Astrocyte of the hippocampus (primary cell): Measurements from ENCODE around the gene WDFY4.

Source experiments
- DNase-seq: peaks from one replicate; pipeline ENCODE4 v3.0.0; 2011; ENCODE audit warnings: low read depth, low spot score

WDFY4 gene

DNA sequence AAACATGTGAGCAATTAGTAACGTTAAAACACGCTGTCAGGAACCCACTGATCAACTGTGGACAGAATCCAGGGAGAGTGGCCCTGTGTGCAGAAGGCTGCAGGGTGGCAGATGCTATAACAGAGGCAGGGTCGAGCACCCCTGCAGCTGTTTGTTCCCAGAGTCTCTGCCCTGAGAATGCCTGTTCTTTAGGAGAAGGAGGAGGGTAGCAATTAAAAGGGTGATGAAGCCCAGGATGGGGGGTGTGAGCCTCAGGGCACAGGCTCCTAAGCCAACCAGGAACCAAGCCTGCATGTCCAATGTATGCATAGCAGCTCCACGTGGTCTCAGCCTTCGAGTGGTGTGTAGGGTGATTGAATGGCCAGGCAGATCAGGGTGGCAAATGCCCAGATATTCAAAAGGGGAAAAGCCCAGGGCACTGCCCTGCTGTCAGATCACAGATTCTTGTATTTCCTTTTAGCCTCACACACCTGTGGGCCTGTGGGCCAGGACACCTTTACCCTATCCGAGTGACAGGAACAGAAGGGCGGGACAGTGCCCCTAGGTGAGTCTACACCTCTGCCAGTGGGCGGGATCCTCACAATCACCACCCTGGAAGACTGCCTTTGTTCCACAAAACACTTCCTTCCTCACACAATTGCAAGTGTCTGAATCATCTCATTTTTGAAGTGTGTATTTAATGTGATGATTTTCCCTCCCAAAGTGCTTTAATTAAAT lies 7.3 kb downstream of the WDFY4 start:
- DNase-seq = no peak

DNA sequence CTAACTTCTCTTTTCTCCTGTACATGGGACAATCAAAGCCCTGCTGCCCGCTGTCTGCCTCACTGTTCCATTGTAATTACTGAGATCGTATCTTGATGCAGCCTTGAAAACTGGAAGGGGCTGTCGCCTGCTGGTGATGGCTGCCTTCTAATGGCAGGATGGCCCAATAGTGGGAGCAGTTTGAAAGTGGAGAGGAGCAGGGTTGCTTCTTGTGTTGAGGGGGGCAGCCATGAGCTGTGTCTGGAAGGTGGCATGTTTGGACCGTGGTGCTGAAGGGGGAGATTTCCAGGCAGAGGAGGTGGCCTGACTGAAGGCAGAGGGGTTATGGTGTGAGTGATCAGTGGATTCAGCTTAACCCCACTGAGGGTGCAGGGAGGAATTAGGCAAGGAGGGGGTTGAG lies 8.1 kb downstream of the WDFY4 start:
- DNase-seq = no peak

DNA sequence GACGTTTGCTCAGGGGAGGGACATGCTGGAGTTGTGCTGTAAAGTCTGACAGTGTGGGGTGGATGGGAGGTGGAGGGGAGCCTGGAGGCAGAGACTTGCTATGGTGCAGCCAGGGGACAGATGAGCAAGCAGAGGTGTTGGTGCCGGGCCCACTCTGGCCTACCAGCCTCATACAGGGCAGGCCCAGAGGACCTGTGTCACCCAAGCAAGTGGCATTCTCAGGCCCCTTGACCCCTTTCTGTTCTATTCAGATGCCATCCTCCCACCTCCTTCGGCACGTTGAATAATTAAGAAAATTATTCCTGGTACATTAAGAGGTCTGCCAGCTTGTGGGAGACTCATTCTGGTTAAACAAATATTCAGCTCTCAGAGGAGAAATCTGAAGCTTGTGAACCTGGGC lies 8.5 kb downstream of the WDFY4 start:
- no peak for DNase-seq

DNA sequence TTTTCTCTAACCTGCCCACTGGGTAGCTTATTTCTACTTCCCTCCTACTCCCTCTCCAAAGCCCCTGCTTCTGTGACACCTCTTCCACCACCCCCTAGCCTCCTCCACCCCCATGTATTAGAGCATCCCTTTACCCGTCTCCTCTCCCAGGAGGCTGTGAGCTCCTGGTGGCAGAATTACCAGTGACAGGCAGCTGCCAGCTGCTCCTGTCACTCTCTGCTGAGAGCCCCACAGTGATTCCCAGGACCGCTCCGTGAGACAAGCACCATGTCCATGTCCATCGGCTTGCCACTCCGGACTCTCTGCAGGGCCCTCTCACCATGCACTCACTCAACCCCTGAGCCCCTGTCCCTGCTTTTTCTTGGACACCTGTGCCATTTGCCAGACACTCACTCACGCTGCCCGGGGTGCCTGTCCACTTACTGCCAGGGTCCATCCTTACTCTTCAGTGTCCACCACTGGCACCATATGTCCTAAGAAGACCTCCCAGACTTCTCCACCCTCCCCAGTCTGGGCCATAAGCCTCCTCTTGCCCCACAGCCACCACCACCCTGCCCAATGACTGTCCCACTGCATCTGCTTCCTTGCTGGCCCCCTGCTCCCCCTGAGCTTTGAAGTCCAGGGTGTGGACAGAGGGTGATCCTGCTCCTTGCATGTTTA lies 9.8 kb downstream of the WDFY4 start:
- no peak for DNase-seq

DNA sequence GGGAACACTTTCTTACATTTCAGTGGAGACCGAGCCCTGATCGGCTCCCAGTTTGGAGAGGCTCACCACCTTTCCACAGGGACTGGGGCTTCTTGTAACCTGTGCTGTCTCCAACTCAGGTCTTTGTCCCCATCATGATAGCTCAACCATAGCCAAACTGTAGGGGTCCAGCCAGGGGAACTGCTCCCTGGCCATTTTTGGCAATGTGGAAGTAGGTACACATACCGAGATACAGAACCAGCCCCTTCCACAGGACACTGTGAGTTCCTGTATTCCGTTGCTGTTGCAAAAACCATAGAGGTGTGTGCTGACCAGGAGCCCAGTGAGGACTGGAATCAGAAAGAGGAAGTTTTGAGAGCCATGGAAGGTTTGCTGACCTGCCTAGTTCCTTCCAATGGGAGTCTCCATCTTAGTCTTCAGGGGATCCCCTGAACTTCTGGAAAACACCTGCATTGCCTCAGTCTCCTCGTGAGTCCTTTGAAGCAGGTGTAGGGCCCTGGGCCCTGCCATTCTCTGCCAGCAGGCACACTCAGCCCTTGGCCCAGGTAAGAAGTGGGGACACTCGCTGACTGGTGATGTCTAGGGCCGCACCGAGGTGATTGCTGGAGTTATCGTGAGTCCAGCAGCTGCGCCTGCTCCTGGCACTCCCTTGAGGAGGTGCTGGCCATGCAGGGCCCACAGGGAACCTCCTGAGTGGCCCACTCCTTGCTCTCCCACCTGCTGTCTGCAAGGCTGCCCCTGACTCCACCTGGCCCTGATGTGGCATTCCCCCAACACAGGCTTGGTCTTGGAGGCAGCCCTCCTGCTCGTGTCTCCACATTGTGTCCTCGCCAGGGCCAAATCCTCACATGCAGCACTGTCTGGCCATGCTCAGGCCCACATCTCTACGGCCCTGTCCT lies 11.2 kb downstream of the WDFY4 start:
- no peak for DNase-seq

DNA sequence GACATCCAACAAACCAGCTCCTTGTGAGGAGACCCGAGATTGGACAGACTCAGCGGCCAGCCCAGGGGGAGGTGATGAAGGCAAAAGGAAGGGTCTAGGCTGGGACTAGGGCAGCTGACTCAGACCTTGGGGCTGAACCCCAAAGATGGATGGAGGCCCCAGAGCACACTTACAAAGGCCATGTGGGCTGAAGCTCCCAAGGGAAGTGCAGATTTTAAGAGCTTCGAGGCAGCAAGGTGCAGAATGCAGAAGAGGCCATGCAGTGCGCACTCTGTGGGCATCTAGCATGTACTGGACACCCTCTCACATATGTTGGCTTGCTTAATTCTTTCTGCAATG lies 11.8 kb downstream of the WDFY4 start:
- DNase-seq = no peak

DNA sequence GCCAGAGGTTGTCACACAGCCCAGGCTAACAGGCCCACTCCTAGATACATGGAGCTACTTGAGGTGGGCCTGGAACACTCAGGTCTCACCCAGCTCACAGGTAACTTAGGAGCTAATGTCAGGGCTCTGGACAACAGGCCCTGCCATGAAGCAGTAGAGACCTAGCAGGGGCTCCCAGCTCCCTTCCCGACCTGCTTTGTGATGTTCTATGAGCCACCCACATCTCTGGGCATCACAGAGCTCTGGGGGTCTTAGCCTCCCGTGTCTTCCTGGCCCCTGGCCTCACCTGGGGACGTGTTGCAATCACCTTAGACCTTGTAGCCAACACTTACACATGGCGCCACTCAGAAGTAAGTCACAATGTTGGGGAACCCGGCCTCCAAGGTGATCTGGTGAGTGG lies 12.4 kb downstream of the WDFY4 start:
- DNase-seq = no peak

DNA sequence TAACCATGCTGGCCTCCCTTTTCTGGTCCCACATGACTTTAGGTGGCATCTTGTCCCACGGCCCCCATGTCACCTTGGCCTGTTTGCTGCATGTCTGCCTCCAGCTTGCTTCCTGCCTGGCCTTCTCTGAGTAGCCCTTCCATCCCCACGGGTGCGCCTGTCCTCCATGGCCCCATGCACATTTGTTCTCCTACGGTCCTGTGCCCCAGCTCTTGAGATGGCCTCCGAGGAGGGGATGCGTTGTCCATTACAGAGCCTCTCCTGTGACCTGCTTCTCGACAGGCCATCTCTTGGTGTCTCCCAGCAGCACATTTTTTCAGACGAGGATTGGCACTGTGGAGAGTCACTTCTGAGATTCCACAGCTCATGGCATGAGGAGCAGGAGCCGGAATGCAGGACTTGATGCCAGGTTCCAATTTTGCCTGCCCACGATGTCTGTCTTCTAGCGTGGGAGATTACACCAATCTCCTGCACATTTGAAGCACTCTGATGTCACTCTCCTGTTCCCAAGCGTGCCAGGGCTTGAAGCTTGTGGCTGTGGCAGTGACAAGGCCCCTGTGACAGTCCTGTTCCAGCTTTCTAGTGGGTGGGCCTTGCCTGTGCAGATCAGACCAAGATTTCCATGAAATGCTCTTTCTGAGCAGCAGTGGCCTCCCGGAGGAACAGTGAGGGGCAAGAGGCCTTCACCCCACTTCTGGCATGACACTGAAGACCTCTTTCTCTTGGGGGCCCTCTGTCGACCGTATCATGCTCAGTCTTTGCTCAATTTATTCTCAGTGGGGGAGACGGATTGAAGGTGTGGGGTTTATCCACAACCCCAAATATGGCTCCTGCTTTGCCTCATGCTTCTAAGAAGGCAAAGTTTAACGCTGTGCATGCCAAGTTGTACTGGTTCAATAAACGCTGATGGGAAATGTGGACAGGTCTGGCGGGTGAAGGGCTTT lies 13.4 kb downstream of the WDFY4 start:
- DNase-seq = no peak

DNA sequence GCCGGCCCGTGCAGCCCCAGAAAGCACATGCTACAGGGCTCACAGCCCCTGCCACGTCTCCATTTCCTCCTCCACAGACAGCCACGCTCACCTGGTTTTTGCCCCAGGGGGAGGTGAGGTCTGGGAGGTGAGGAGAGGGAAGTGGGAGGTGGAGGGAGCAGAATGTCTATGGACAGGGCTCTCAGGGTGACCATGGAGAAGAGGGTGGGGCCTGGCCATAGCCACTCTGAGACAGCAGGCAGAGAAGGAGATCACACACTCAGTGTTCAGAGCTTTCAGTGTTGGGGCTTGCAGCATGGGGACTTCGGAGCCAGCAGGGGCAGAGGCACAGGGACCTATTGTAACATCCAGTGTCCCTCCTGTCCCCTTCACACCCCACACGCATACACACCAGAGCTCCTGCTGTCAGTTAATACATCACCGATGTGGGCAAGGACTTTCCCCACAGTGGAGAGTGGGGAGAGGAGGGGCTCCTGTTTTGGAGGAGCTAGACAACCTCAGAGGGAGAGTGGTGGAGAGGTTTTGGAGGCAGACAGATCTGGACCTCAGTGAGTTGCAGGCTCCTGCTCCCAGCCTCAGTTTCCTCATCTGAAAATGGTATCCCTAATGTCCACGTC lies 14.4 kb downstream of the WDFY4 start:
- DNase-seq = no peak

DNA sequence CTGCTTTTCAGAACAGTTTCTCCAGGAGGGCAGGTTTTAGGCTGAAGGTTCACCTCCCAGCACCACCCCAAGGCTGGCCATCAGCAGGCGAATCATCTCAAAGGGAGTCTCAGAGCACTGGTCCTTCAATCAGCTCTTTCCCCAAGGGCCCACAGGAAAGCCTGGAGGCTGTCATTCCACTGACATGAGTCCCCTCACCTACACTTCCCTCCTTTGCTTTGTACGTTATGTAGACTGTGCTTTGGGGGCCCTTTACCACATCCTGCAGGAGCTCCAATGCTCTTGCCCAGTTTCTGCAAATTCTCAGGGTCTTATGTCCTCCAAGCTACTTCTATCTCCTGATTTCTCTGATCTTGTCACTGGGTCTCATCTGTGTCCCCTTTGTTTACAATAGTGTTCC lies 15.4 kb downstream of the WDFY4 start:
- DNase-seq = no peak

DNA sequence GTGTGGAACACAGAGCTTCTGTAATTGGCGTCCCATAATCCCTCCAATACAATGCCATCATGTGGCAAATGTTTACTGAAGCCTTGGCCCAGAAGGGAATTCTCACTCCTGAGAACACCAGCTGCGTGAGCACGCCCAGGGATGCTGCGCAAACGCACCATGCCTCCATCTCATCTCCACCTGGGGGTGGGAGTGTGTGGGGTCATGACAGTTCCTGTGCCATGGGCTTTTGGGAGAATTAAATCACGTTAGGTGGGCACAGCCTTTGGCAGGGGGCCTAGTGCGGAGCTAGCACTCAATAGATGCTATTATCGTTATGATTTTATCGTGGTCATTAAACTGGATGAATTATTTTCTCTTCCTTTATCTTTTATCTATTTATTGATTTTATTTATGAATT lies 15.8 kb downstream of the WDFY4 start:
- no peak for DNase-seq

DNA sequence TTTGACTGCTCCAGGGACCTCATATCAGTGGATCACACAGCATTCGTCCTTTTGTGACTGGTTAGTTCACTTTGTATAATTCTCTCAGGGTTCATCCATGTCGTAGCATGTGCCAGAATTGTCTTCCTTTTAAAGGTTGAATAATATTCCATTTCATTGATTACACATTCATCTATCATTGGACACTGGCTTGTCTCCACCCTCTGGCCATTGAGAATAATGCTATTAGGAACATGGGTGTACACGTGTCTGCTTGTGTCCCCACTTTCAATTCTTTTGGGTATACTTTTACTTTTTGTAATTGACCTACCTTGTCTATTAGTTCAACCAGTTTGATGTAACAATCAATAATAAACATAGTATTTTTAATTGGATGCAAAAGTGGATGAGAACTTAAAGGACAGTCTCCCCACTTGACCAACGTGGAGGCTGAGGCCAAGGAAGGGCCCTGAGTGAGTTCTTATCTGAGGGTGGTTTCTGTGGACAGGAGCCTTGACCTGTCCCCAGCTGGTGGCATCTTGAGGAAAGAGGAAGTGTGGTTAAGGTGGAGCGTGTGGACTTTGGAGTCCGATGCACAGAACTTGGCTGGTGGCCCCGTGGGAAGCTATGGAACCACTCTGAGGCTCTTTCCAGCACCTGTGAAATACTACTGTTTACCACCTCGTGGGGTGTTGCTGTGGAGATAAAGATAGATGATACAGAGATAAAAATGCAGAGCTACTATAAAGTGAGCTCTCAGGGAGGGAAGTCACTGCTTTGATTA lies 16.6 kb downstream of the WDFY4 start:
- no peak for DNase-seq

DNA sequence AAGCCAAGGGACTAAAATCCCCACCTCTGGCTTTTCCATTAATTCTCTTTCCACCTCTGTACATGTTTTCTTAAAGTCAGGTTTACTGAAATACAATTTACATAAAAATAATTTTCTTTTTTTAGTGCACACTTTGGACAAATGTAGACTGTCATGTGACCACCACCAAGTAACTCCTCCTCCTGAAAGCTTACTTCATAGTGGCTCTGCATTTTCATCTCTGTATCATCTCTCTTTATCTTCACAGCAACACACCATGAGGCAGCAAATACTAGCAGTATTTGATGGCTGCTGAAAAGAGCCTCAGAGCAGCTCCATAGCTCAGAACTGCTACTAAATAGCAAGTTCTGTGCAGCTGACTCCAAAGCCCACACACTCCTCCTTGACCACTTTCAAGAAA lies 17.3 kb downstream of the WDFY4 start:
- no peak for DNase-seq

DNA sequence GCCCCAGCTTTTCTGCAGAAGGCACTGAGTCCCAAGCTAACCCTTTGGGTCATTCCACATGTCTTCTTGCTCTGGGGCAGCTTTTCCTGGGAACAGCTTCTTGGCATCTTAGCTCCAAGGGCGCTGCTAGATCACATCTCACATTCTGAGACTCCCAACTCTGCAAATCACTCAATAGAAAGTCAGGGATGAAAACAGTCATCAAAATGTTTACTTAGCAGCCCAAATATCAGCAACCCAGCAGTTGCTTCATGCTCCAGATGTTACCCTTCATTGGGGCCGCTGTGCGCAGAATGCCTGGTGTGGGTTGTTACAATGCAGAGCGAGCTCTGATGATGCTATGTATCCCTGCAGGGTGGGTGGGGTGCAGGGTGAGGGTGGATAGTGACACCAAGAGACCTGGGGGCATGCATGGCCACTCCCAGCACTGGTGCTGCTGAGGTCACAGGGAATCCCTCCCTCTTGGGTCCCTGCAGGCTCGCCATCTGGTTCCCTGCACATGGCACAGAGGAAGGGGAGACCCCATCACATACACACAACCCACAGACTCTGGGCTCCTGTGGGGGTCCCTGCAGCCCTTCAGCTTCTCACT lies 19.0 kb downstream of the WDFY4 start:
- no peak for DNase-seq

DNA sequence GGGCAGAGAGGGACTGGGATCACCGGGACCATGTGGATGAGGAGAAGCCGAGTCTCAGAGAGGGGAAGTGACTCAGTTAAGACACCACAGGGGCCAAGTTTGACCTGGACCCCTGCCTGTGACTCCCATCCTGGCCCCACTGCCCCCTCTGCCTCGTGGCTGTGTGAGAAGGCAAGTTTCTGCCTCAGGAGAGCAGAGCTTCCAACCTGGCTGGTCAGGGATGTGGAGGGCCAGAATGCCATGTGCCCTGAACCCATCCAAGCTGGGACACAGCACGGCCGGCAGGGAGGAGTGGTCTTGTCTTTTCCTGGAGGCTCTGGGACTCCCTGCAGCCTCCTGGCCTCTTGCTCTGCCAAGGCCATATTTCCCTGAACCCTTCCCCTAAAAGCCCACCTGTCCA lies 19.5 kb downstream of the WDFY4 start:
- DNase-seq = no peak

DNA sequence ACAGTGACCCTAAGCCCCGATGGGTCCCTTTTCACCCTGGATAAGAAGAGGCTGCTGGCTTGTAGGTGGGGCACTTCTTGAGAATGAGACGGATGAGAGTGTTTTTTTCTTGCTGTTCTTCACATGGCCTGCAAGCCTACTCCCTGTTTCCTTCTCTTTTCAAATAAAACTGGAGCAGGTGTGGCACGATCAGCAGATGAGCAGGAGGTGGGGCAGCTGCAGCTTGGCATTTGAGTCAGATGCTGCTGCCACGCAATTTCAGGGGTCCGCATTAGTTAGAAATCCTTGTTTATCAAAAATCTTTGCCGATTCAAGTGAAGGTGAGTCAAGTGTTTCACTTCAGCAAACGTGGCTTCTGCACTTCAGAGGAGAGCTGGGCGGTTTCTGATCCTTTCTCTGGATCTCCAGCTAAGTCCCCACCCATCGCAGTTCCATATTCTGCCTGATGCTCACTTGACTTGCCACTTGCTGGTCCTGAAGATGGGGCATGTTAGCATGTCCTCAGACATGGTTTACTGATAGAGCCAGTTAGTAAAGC lies 20.8 kb downstream of the WDFY4 start:
- DNase-seq = no peak

DNA sequence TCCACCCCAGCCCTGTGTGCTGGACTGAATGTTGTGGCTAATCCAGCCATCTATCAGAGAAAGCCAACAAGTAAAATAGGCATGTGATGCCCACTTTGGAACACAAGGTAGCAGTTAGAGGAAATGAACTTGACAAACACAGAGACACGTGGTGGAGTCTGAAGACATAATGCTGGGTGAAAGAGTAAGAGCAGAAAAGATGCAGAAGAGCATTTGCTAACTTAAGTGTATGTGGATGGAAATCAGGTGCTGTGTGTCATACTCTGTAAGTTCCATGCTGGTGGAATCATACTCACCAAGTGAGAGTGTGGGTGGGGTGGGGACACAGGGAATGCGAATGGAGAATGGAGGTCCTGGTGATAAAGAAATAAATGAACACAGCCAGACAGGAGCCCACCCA lies 22.8 kb downstream of the WDFY4 start:
- DNase-seq = no peak

DNA sequence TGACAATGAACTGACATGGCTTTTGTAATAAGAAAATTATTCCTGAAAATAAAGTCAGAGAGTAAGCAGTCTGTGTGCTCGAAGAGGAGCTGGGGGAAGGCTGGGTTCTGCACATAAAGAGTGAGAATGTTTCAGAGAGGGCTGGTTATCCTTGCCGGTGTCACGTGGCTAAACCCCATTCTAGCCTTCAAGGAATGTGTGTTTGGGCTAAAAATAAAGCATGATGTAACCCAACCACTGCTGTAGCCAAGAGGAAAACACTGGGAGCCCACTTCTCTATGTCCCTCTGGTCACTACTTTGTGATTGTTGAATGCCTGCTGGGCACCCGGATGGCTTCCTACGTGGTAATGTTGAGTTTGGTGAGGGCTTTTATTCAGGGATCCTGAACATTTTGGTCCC lies 23.5 kb downstream of the WDFY4 start:
- peak; percentile 5 for DNase-seq

DNA sequence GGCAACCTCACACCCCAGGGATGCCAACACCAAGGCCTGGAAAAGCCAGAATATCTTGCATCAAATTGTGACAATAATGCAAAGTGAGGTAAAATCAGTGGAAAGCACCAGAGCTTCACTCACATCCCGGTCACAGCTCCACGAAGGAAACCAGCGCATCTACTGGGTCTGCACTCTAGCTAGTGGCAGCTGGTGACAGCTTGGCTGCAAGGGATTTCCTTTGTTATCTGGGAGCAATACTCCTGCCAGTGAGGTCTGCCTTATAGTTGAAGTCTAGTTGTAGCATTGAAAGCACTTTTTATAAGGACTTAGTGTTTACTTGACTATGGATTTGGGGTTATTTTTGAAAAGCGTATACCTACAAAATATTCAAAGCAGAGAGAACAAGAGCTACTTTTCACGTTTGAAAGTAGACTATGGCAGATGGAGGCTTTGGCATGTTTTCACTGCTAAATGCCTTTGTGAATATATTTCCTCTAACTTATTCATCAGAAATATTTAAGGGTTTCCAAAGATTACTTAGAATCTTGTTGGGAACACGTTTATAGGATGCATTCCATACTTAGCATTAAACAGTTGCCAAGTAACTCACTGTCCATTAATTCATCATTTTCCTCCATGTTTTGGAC lies 26.1 kb downstream of the WDFY4 start:
- no peak for DNase-seq
